Skeletal muscle tissue (tissue), 4 donors: ENCODE results near the gene APH1B. TPM values are rescaled to one million over a fixed set of nuclear protein-coding genes. Genes with fewer than 3 reads are reported as not detected.

Experiments
- H3K27ac ChIP-seq: one replicate; pipeline ENCODE4 v1.7.0; 2013; ENCODE audit warnings: mild to moderate bottlenecking, low read depth, low read length, inconsistent platforms
- H3K27me3 ChIP-seq, 3 donors: one replicate each; pipeline ENCODE4 v1.7.0; 2013; ENCODE audit warnings: low read length in 3 of 3; ENCODE audit not compliant: control insufficient read depth in 3 of 3, insufficient read depth in 3 of 3
- H3K36me3 ChIP-seq, 3 donors: one replicate each; pipeline ENCODE4 v1.7.0; 2013; ENCODE audit warnings: low read length in 3 of 3; ENCODE audit not compliant: control insufficient read depth in 3 of 3, insufficient read depth in 3 of 3
- H3K4me1 ChIP-seq, 3 donors: one replicate each; pipeline ENCODE4 v1.7.0; 2013; ENCODE audit warnings: low read length in 3 of 3, mild to moderate bottlenecking in 3 of 3; ENCODE audit not compliant: control insufficient read depth in 3 of 3, insufficient read depth in 3 of 3
- H3K4me3 ChIP-seq, 3 donors: one replicate each; pipeline ENCODE4 v1.7.0; 2013; ENCODE audit warnings: low read length in 3 of 3
- H3K9ac ChIP-seq, 3 donors: one replicate each; pipeline ENCODE4 v1.7.0; 2013; ENCODE audit warnings: low read length in 3 of 3, mild to moderate bottlenecking in 3 of 3, moderate library complexity in 2 of 3, low read depth in 1 of 3
- H3K9me3 ChIP-seq, 3 donors: one replicate each; pipeline ENCODE4 v1.7.0; 2013; ENCODE audit warnings: low read length in 3 of 3; ENCODE audit not compliant: control insufficient read depth in 3 of 3
- total RNA-seq: library from RNA; depleted of rRNA; stranded (reverse); fragments of >200 nt; gene quantifications from one replicate; pipeline ENCODE4 v1.2.3, GENCODE V29; 2014
- donor health status: Osteomylitis.

The APH1B gene
- total RNA-seq, 1 donor from 2014 or later, result 15.1 TPM

DNA sequence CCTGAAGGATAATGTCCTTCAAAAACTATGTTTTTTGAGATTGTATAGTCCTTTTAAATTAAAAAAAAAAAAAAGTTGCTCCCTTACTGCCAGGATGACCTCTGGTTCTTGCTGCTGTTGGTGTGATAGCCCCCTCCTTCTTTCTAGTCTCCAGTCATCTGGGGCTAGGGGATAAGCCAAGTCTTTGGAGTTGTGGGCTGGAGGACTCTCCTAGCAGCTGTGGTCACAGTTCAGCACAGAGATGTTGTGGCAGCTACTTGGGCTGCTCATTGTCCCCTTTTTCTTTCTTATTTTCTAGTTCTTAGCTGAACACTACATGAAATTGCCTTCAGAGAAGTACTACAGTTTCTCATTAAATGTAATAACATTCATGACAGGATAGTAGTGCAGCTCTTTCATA lies 39.2 kb upstream of the APH1B start:
- no peak overlapping the region for H3K27ac ChIP-seq
- no peaks in the 10 kb centered on the region for H3K27me3 ChIP-seq
- no peak overlapping the region for H3K4me3 ChIP-seq
- peaks cover 8 to 17% (median 9%) of the 10 kb centered on the region in 3 donors for H3K4me1 ChIP-seq
- no peak overlapping the region for H3K9ac ChIP-seq
- H3K9me3 ChIP-seq, result no peaks in the 10 kb centered on the region
- no peaks in the 10 kb centered on the region for H3K36me3 ChIP-seq

DNA sequence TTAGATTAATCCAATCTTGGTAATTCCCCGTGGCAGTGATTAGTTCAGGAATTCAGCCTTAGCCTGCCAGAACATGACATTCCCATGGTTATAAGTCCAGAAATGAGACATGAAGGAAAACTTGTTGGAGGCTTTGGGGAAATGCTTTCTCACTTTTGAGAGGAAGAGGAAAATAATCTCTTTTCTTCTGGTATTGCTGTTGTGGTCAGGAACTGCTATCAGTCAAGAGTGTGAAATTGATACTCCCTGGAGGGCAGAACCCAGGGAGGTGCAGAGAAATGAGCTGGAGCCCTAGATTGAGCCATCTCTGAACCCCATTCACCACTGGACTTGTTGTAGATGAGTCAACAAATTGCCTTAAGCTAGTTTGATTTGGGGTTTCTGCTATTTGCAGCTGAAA lies 38.6 kb upstream of the APH1B start:
- Histone ChIP-seq H3K36me3 (no peaks in the 10 kb centered on the region), H3K9ac (no peak overlapping the region), H3K27ac (no peak overlapping the region), H3K4me3 (no peak overlapping the region), H3K9me3 (no peaks in the 10 kb centered on the region), H3K4me1 (peaks cover 8 to 17% (median 9%) of the 10 kb centered on the region in 3 donors), H3K27me3 (no peaks in the 10 kb centered on the region)

DNA sequence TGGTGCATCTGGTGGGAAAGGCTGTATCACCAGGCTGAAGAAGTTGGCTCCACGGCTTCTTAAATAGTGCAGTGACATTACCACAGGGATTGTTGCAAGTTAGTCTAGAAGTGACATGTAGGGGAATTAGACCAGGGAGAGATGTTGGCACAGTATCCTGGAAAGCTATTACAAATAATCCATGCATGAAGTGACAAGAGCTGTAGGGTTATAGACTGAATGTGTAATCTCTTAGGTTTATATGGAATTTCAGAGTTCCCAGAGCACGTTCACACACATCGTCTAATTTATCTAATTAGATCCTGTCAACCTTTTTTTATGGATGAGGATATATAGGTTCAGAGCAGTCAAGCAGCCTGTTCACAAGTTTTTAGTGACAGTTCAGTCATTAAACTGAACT lies 37.3 kb upstream of the APH1B start:
- H3K27me3 ChIP-seq, result no peaks in the 10 kb centered on the region
- no peaks in the 10 kb centered on the region for H3K9me3 ChIP-seq
- no peak overlapping the region for H3K9ac ChIP-seq
- peaks cover 2 to 11% (median 5%) of the 10 kb centered on the region in 3 donors for H3K4me1 ChIP-seq
- H3K36me3 ChIP-seq, result no peaks in the 10 kb centered on the region
- no peak overlapping the region for H3K4me3 ChIP-seq
- no peak overlapping the region for H3K27ac ChIP-seq

DNA sequence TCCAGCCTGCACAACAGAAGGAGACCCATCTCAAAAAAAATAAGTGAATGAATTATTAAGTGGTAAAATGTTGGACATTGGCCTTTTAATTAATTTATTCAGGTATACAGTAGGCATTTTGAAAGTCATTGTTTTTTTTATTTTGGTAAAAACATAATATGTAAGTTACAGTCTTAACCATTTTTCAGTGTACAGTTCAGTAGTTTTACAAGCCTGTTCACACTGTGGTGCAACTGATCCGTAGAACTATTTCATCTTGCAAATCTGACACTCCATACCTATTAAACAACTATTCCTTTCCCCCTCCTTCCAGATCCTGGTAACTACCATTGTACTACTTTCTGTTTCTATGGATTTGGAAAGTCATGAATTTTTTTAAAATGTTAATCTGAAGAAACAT lies 36.1 kb upstream of the APH1B start:
- Histone ChIP-seq H3K27ac (no peak overlapping the region), H3K36me3 (no peaks in the 10 kb centered on the region), H3K27me3 (no peaks in the 10 kb centered on the region), H3K9ac (no peak overlapping the region), H3K4me1 (peaks cover 2 to 11% (median 5%) of the 10 kb centered on the region in 3 donors), H3K9me3 (no peaks in the 10 kb centered on the region), H3K4me3 (no peak overlapping the region)

DNA sequence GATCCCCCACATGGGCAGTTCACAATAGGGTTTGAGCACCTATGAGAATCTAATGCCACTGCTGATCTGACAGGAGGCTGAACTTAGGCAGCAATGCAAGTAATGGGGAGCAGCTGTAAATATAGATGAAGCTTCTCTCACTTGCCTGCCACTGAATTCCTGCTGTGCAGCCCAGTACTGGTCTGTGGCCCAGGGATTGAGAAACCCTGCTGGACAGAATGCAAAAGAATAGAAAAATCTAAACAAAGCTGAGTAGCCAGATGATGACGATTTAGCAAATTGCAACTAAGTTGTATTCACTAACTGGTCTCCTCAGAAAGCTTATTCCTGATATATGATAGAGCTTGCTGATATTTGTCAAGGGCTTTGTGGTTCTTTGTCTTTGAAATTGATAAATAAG lies 34.3 kb upstream of the APH1B start:
- H3K36me3 ChIP-seq, result no peaks in the 10 kb centered on the region
- no peak overlapping the region for H3K4me3 ChIP-seq
- no peaks in the 10 kb centered on the region for H3K27me3 ChIP-seq
- H3K9me3 ChIP-seq, result no peaks in the 10 kb centered on the region
- peaks cover 2 to 16% (median 5%) of the 10 kb centered on the region in 3 donors for H3K4me1 ChIP-seq
- no peak overlapping the region for H3K9ac ChIP-seq
- peak overlapping the region; percentile 27 for H3K27ac ChIP-seq

DNA sequence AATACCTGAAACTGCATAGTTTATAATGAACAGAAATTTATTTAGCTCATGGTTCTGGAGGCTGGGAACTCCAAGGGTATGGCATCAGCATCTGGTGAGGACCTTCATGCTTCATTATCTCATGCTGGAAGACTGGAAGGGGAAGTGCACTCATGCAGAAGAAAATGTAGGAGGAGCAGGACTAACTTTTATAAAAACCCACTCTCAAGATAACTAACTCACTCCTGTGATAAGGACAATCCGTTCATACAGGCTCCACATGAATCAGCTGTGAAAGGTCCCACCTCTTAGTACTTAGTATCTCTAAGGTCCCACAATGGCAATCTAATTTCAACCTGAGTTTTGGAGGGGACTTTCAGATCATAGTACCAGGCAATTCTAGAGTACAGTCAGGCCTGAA lies 33.6 kb upstream of the APH1B start:
- Histone ChIP-seq H3K36me3 (no peaks in the 10 kb centered on the region), H3K27me3 (no peaks in the 10 kb centered on the region), H3K9ac (no peak overlapping the region), H3K27ac (peak overlapping the region; percentile 27), H3K9me3 (no peaks in the 10 kb centered on the region), H3K4me3 (no peak overlapping the region), H3K4me1 (peaks cover 0 to 16% (median 2%) of the 10 kb centered on the region in 3 donors)

DNA sequence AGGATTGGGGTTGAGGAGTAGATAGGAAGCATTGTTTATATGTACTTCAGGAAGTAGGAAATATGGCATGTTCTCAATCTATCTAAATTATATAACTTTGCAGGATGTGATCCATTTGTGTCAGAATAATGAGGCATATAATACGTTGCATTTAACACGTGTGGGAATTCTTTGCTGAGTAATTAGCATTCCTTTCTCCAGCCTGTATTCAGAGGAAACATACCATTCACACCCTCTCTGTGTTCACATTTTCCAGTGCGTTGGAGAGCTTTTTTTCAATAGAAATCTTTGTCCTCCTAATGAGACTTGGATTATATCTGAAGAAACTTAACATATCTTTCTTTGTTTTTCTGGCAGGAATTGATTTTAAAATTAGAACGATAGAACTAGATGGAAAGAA lies 33.0 kb upstream of the APH1B start:
- Histone ChIP-seq H3K4me1 (peaks cover 0 to 16% (median 0%) of the 10 kb centered on the region in 3 donors), H3K9ac (no peak overlapping the region), H3K36me3 (no peaks in the 10 kb centered on the region), H3K27ac (no peak overlapping the region), H3K9me3 (no peaks in the 10 kb centered on the region), H3K4me3 (no peak overlapping the region), H3K27me3 (no peaks in the 10 kb centered on the region)

DNA sequence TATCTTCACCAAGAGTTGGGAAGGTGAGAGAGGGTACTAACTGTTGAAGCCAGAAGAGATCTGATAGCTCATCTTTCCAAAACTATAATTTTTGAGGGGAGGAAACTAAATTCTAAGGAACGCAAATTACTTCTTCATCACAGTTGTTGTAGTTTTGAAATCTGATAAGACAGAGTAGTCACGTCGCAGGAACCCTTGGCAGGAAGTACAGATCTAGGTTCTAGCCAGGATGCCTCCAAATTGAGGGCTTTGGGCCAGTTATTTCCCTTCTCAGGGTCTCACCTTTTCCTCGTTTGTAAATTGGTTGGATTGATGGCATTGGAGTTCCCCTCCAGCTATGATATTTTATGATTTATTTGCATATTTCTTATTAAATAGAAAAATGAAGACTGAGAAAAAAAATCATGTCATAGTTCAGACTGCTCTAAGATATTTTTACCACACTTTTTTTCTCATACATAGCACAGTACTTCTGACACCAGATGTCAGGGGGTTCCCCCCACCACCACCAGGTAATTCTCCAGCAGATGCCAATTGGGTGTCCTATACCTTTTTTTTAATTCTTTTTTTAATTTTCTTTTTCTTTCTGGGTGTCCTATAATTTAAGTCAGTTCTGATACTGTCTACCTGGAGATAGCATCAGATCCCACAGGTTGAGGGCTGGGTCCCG lies 32.3 kb upstream of the APH1B start:
- no peak overlapping the region for H3K4me3 ChIP-seq
- H3K36me3 ChIP-seq, result no peaks in the 10 kb centered on the region
- H3K9me3 ChIP-seq, result no peaks in the 10 kb centered on the region
- peaks cover 0 to 16% (median 0%) of the 10 kb centered on the region in 3 donors for H3K4me1 ChIP-seq
- H3K27me3 ChIP-seq, result no peaks in the 10 kb centered on the region
- no peak overlapping the region for H3K9ac ChIP-seq
- H3K27ac ChIP-seq, result peak overlapping the region; percentile 10

DNA sequence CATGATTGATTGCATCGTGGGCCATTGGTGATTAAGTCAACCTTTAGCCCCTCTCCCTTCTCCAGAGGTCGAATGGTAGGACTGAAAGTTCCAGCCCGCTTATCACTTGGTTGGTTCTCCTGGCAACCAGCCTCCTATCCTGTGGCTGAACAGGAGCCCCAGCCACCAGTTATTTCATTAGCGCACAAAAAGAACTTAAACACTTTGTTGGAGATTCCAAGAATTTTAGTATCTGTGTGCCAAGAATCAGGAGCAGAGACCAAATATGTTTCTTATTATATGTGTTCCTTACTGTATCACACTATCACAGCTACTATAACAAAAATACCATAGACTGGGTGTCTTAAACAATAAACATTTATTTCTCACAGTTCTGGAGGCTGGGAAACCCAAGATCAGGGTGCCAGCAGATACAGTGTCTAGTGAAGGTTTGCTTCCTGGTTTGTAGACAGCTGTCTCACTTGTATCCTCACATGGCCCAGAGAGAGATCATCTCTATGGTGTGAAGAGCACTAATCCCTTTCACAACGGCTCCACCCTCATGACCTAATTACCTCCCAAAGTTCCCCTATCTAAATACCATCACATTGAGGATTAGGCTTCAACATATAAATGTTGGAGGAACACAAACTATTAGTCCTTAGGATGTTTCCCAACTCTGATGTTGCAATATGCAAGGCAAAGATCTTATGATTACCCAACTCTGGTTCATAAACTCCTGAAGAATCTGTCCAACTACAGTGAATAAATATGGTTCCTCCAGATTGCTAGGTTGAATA lies 30.5 kb upstream of the APH1B start:
- Histone ChIP-seq H3K27me3 (no peaks in the 10 kb centered on the region), H3K27ac (peak overlapping the region; percentile 26)

DNA sequence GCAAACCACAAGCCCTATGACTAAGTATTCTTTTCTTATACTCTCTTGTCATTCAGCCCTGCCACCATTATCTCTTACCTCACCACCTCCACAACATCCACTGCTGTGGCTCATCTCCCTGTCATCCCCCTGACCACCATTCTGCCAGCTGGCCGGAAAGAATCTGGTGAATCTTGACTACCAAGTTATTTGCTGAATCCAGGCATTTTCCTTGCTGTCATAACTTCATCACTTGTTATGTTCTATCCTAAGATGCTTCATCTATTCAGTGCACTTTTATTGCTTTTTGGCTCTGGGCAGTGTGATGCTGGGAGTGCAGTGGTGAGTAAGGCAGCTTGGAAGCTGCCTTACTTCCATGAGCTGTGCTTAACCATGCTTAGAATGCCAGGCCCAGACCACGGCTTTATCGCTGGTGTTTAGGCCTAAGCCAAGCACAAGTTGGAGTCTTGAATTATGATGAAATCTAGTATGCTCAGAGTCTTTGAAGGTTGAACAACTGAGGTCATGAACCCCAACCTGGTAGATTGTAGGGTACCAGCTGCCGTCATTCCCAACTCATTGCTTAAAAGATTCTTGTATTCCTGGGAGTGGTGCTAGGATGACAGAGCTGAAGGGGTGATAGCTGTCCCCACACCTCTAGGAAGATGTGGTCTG lies 27.0 kb upstream of the APH1B start:
- no peaks in the 10 kb centered on the region for H3K9me3 ChIP-seq
- peaks cover 0 to 8% (median 4%) of the 10 kb centered on the region in 3 donors for H3K36me3 ChIP-seq
- no peak overlapping the region for H3K27ac ChIP-seq
- H3K4me1 ChIP-seq, result peaks cover 0 to 5% (median 0%) of the 10 kb centered on the region in 3 donors
- H3K9ac ChIP-seq, result no peak overlapping the region
- H3K4me3 ChIP-seq, result no peak overlapping the region
- no peaks in the 10 kb centered on the region for H3K27me3 ChIP-seq

More for the DNA sequence above, 30.5 kb upstream of the APH1B start:
- H3K4me3 ChIP-seq, result no peak overlapping the region
- H3K4me1 ChIP-seq, result peaks cover 0 to 16% (median 0%) of the 10 kb centered on the region in 3 donors
- no peak overlapping the region for H3K9ac ChIP-seq
- H3K9me3 ChIP-seq, result no peaks in the 10 kb centered on the region
- H3K36me3 ChIP-seq, result peaks cover 0 to 8% (median 4%) of the 10 kb centered on the region in 3 donors
